ENCODE data around the gene ST8SIA4. TPM values are rescaled to one million over a fixed set of nuclear protein-coding genes. Genes with fewer than 3 reads are reported as not detected.

Gene ST8SIA4
- total and polyA plus RNA-seq, 7 donors, result 0.27 to 2.5 (median 0.77) TPM

DNA sequence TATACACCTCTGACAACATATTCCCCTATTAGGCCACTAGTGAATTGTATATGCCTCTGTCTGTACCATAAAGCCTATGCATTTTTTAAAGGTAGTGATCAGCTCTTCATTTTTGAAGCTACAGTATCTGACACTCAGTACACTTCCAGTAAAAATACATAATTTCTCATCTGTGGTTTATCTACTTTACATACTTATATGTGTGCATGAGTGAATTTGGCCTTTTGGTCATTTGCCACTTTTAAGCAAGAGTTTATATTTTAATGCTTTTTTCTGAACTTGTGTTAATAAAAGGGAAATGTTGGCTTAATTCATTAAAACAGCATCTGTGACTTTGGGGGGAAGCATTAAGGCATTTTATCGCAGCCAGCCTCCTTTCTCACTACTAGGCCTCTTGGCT lies 47.8 kb downstream of the ST8SIA4 start:
- 78 to 89% (median 86%) methylated on average over 1 of the region's 1 CpG for WGBS, 3 donors
- Histone ChIP-seq H3K27ac (no peak overlapping the region), H3K4me3 (no peak overlapping the region), H3K36me3 (ENCODE audit: insufficient read depth in 1 of 2, low read depth in 1 of 2) (no peaks in the 10 kb centered on the region), H3K27me3 (ENCODE audit: insufficient read depth in 3 of 3, low read length in 2 of 3) (no peaks in the 10 kb centered on the region), H3K9me3 (no peaks in the 10 kb centered on the region), H3K4me1 (no peaks in the 10 kb centered on the region)
- TF ChIP-seq, protein P1, sequence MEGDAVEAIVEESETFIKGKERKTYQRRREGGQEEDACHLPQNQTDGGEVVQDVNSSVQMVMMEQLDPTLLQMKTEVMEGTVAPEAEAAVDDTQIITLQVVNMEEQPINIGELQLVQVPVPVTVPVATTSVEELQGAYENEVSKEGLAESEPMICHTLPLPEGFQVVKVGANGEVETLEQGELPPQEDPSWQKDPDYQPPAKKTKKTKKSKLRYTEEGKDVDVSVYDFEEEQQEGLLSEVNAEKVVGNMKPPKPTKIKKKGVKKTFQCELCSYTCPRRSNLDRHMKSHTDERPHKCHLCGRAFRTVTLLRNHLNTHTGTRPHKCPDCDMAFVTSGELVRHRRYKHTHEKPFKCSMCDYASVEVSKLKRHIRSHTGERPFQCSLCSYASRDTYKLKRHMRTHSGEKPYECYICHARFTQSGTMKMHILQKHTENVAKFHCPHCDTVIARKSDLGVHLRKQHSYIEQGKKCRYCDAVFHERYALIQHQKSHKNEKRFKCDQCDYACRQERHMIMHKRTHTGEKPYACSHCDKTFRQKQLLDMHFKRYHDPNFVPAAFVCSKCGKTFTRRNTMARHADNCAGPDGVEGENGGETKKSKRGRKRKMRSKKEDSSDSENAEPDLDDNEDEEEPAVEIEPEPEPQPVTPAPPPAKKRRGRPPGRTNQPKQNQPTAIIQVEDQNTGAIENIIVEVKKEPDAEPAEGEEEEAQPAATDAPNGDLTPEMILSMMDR (IDR thresholded peaks at IDR 0.05), result no peak
- intact Hi-C loops (cut with DNase I), result no loop called here
- ATAC-seq, result no peak
- no peak for DNase-seq

DNA sequence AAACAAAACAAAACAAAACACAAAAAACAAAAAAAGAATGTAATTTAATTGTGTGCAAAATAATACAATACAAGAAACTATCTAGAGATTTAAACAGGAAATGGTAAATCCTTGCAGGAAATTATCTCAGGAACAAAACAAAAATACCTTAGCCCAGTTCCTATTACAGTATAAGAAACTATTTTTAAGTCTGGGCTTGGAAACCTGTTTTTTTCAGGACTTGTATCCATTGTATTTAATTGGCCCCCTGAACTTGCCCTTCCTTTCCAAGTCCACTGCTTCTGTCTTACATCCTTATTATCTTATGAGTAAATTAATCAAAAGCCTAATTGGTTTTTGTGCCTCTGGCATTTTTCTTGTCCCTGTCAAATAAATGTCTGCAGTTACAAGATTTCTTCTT lies 48.5 kb downstream of the ST8SIA4 start:
- intact Hi-C loops (cut with DNase I), result no loop called here
- Histone ChIP-seq H3K27ac (no peak overlapping the region), H3K9me3 (no peaks in the 10 kb centered on the region), H3K4me1 (no peaks in the 10 kb centered on the region), H3K27me3 (ENCODE audit: insufficient read depth in 3 of 3, low read length in 2 of 3) (no peaks in the 10 kb centered on the region), H3K36me3 (ENCODE audit: insufficient read depth in 1 of 2, low read depth in 1 of 2) (no peaks in the 10 kb centered on the region), H3K4me3 (no peak overlapping the region)
- DNase-seq, result no peak
- TF ChIP-seq, protein P1 (IDR thresholded peaks at IDR 0.05), result no peak
- ATAC-seq, result no peak

DNA sequence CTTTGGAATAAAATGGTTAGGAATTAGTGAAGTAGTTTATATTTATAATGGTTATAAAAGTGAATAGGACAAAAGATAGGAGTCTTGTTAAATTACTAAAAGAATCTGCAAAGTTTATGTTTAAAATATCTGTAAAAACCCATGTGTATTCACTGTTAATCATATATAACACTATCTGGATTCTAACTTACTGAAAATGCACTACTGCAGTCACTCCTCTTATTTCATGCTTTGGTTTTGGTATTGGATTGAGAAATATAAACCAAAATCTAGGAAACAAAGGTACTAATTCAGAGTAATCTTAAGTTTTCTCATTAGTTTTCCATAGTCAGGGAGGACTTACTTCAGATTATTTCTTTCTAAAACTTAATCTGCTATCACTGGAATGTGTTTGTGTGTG lies 49.5 kb downstream of the ST8SIA4 start:
- Histone ChIP-seq H3K4me3 (no peak overlapping the region), H3K27me3 (ENCODE audit: insufficient read depth in 3 of 3, low read length in 2 of 3) (no peaks in the 10 kb centered on the region), H3K27ac (no peak overlapping the region), H3K4me1 (no peaks in the 10 kb centered on the region), H3K9me3 (no peaks in the 10 kb centered on the region), H3K36me3 (ENCODE audit: insufficient read depth in 1 of 2, low read depth in 1 of 2) (no peaks in the 10 kb centered on the region)
- TF ChIP-seq, protein P1 (IDR thresholded peaks at IDR 0.05), result no peak
- intact Hi-C loops (cut with DNase I), result no loop called here
- DNase-seq, result no peak
- ATAC-seq, result no peak

DNA sequence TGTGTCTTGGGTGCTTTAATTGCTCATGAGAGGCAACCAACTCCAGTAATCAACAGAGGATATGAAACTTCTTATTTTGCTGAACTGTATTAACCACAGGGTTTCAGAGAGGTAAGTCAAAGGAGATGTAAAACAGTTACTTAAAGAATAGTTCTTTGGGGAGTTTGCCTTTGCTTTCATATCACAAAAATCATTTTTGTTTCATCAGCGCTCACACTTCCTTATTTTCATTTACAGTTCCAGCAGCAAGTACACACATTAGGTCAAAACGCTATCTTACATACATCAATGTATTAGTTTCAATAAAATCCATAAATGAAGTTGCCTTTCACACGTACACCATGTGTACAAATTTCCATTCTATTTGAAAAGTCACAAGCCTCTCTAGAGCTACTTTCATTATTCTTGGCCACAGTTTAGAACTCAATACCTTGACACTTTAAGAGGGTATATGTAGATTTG lies 50.1 kb downstream of the ST8SIA4 start:
- H3K4me3 ChIP-seq, result no peak overlapping the region
- H3K27me3 ChIP-seq (ENCODE audit: insufficient read depth in 3 of 3, low read length in 2 of 3), result no peaks in the 10 kb centered on the region
- H3K36me3 ChIP-seq (ENCODE audit: insufficient read depth in 1 of 2, low read depth in 1 of 2), result no peaks in the 10 kb centered on the region
- TF ChIP-seq, protein P1 (IDR thresholded peaks at IDR 0.05), result no peak
- 80 to 81% (median 81%) methylated on average over 3 of the region's 3 CpGs for whole genome bisulfite sequencing, 3 donors
- no peaks in the 10 kb centered on the region for H3K9me3 ChIP-seq
- no peak overlapping the region for H3K27ac ChIP-seq
- DNase-seq (no peak), ATAC-seq (no peak)
- intact Hi-C loops (cut with DNase I), result no loop called here
- no peaks in the 10 kb centered on the region for H3K4me1 ChIP-seq

DNA sequence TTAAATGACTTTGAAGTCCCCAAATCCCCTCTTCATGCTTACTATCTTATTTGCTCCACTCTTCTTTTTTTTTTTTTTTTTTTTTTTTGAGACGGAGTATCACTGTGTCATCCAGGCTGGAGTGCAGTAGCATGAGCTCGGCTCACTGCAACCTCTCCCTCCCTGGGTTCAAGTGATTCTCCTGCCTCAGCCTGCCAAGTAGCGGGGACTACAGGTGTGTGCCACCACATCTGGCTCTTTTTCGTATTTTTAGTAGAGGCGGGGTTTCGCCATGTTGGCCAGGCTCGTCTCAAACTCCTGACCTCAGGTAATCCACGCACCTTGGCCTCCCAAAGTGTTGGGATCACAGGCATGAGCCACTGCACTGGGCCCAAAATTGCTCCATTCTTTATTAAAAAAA lies 51.0 kb downstream of the ST8SIA4 start:
- no peak overlapping the region for H3K4me3 ChIP-seq
- no peaks in the 10 kb centered on the region for H3K9me3 ChIP-seq
- H3K27ac ChIP-seq, result no peak overlapping the region
- WGBS, 3 donors, result 88 to 97% (median 93%) methylated on average over 7 to 8 of the region's 8 CpGs
- intact Hi-C loops (cut with DNase I), result no loop called here
- H3K36me3 ChIP-seq (ENCODE audit: insufficient read depth in 1 of 2, low read depth in 1 of 2), result no peaks in the 10 kb centered on the region
- ATAC-seq (no peak), DNase-seq (no peak)
- no peaks in the 10 kb centered on the region for H3K27me3 ChIP-seq (ENCODE audit: insufficient read depth in 3 of 3, low read length in 2 of 3)
- no peaks in the 10 kb centered on the region for H3K4me1 ChIP-seq
- TF ChIP-seq, protein P1 (IDR thresholded peaks at IDR 0.05), result no peak

Data from psoas muscle (tissue), 8 donors.